Neural progenitor cell (in vitro differentiated cells): ENCODE measurements around the gene CEP295NL. TPM values are rescaled to one million over a fixed set of nuclear protein-coding genes. Genes with fewer than 3 reads are reported as not detected.
"Not testable (repeated sequence)": the region's sequence is repeated elsewhere in the genome, so short reads cannot be mapped to it uniquely, and the experiment has no call there.

ENCODE experiments used
- DNase-seq: peaks from one replicate; pipeline ENCODE4 v3.0.0-alpha.2; 2016; ENCODE audit warnings: low spot score
- H2AFZ ChIP-seq: fragments of 200-600 bp; sonication (generic); replicated peaks from 2 replicates; pipeline ENCODE4 v1.6.1; 2016; ENCODE audit warnings: antibody characterized with exemption
- H3F3A ChIP-seq: fragments of 200-600 bp; sonication (generic); 2 replicates; pipeline ENCODE4 v1.6.1; 2016; ENCODE audit warnings: antibody characterized with exemption, low read depth
- H3K27ac ChIP-seq: fragments of 200-600 bp; sonication (generic); 2 replicates; pipeline ENCODE4 v1.5.1; 2016; ENCODE audit warnings: mild to moderate bottlenecking
- H3K27me3 ChIP-seq: fragments of 200-600 bp; sonication (generic); 2 replicates; pipeline ENCODE4 v1.6.1; 2016; ENCODE audit warnings: mild to moderate bottlenecking, moderate library complexity
- H3K36me3 ChIP-seq: fragments of 200-600 bp; sonication (generic); 2 replicates; pipeline ENCODE4 v1.5.1; 2016
- H3K4me1 ChIP-seq: fragments of 200-600 bp; sonication (generic); 2 replicates; pipeline ENCODE4 v1.6.1; 2016; ENCODE audit warnings: mixed run types
- H3K4me2 ChIP-seq: fragments of 200-600 bp; sonication (generic); 2 replicates; pipeline ENCODE4 v1.6.1; 2016
- H3K4me3 ChIP-seq: fragments of 200-600 bp; sonication (generic); 2 replicates; pipeline ENCODE4 v1.5.1; 2016
- H3K79me2 ChIP-seq: fragments of 200-600 bp; sonication (generic); 2 replicates; pipeline ENCODE4 v1.6.1; 2016; ENCODE audit warnings: low read depth
- H3K9ac ChIP-seq: fragments of 200-600 bp; sonication (generic); 2 replicates; pipeline ENCODE4 v1.6.1; 2016
- H3K9me3 ChIP-seq: fragments of 200-600 bp; sonication (generic); 2 replicates; pipeline ENCODE4 v1.5.1; 2016; ENCODE audit warnings: low read depth
- H4K20me1 ChIP-seq: fragments of 200-600 bp; sonication (generic); 2 replicates; pipeline ENCODE4 v1.6.1; 2016; ENCODE audit warnings: low read depth
- H3K27ac Mint-ChIP-seq: 3 replicates; pipeline ENCODE4 v1.8.0; 2021; ENCODE audit warnings: mixed read lengths
- H3K27me3 Mint-ChIP-seq: 2 replicates; pipeline ENCODE4 v1.8.0; 2022; ENCODE audit warnings: low read depth, mild to moderate bottlenecking, inconsistent platforms, moderate library complexity, mixed read lengths; ENCODE audit not compliant: insufficient read depth
- H3K36me3 Mint-ChIP-seq: 3 replicates; pipeline ENCODE4 v1.8.0; 2021; ENCODE audit warnings: mixed read lengths
- H3K4me1 Mint-ChIP-seq: 3 replicates; pipeline ENCODE4 v1.8.0; 2021; ENCODE audit warnings: mixed read lengths
- H3K4me3 Mint-ChIP-seq: 3 replicates; pipeline ENCODE4 v1.8.0; 2021; ENCODE audit warnings: mild to moderate bottlenecking, moderate library complexity, mixed read lengths
- H3K9me3 Mint-ChIP-seq: 3 replicates; pipeline ENCODE4 v1.8.0; 2020; ENCODE audit warnings: mixed read lengths
- CTCF ChIP-seq: fragments of 200-600 bp; sonication (generic); IDR thresholded peaks from 2 replicates; pipeline ENCODE4 v1.5.1; 2017; ENCODE audit warnings: antibody characterized with exemption, mild to moderate bottlenecking
- EZH2 ChIP-seq: fragments of 200-600 bp; sonication (generic); IDR thresholded peaks from 2 replicates; pipeline ENCODE4 v1.6.1; 2017; ENCODE audit warnings: antibody characterized with exemption, mild to moderate bottlenecking, moderate library complexity
- EZH2phosphoT487 ChIP-seq: fragments of 200-600 bp; sonication (generic); IDR thresholded peaks from 2 replicates; pipeline ENCODE4 v1.6.1; 2017; ENCODE audit warnings: antibody characterized with exemption
- total RNA-seq: library from RNA; depleted of rRNA; stranded (reverse); fragments of >200 nt; gene quantifications from 2 replicates; pipeline ENCODE4 v1.2.3, GENCODE V29; 2015; ENCODE audit warnings: low replicate concordance

CEP295NL gene
- total RNA-seq, 1 donor from 2014 or later: 0.39 TPM

DNA sequence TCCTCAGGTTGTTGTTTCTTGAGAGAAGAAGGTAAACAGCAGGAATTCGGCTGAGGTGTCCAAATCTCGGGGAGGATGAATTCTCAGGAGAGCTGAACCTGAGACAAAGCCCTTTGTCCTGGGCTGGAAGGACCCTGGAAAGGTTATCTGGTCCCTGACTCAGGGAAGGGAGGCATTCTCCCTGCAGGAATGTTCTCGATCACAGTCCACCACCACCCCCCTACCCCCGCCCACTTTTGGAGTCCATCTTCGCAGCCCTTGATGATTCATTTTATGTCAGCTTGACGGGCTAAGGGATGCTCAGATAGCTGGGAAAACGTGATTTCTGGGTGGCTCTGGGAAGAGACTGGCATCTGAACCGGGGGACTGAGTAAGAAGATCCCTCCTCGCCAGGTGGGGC, 1.4 kb upstream of the CEP295NL start:
- H3K4me2 ChIP-seq: no peak overlapping the region
- H3K36me3 Mint-ChIP-seq: peaks cover 9% of the 10 kb centered on the region
- H3K4me1 ChIP-seq: peaks cover 14% of the 10 kb centered on the region
- peaks cover 47% of the 10 kb centered on the region for H3K4me1 Mint-ChIP-seq
- no peak overlapping the region for H3K4me3 Mint-ChIP-seq
- no peak overlapping the region for H2AFZ ChIP-seq
- H3F3A ChIP-seq: peaks cover 7% of the 10 kb centered on the region
- no peaks in the 10 kb centered on the region for H3K9me3 ChIP-seq
- H3K36me3 ChIP-seq: no peaks in the 10 kb centered on the region
- no peaks in the 10 kb centered on the region for H3K9me3 Mint-ChIP-seq
- H3K79me2 ChIP-seq: peaks cover 15% of the 10 kb centered on the region
- peaks cover 61% of the 10 kb centered on the region for H4K20me1 ChIP-seq
- H3K27me3 ChIP-seq: no peaks in the 10 kb centered on the region
- no peaks in the 10 kb centered on the region for H3K27me3 Mint-ChIP-seq
- no peak overlapping the region for H3K9ac ChIP-seq
- no peak overlapping the region for H3K27ac ChIP-seq
- H3K4me3 ChIP-seq: no peak overlapping the region
- TF ChIP-seq CTCF (no peak), EZH2 (no peak), EZH2phosphoT487 (no peak)
- no peak for DNase-seq
- H3K27ac Mint-ChIP-seq: no peak overlapping the region

DNA sequence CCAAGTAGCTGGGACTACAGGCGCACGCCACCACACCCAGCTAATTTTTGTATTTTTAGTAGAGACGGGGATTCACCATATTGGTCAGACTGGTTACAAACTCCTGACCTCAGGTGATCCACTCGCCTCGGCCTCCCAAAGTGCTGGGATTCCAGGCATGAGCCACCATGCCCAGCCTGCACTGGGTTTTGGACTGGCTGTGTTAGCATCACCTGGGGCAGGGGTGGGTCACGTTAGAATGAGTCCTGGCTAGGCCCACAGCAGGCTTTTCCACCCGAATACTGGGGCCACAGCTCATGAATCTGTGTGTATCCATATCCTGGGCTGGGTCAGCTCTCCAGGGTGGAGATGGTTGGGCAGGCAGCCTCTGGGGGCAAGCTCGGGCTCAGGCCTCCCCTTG, 770 bp downstream of the CEP295NL start:
- peak overlapping the region; percentile 84 for H3K27ac Mint-ChIP-seq
- peaks cover 20% of the 10 kb centered on the region for H3K79me2 ChIP-seq
- H3K27me3 ChIP-seq, H3K36me3 ChIP-seq, H3K27me3 Mint-ChIP-seq, H3K4me3 ChIP-seq, H3K27ac ChIP-seq, H3K9me3 Mint-ChIP-seq, H3F3A ChIP-seq, DNase-seq, H2AFZ ChIP-seq, H3K4me2 ChIP-seq, H3K9ac ChIP-seq, H3K36me3 Mint-ChIP-seq, H3K9me3 ChIP-seq: not testable (repeated sequence)
- peaks cover 18% of the 10 kb centered on the region for H3K4me1 ChIP-seq
- H3K4me3 Mint-ChIP-seq: peak overlapping the region; percentile 38
- peaks cover 68% of the 10 kb centered on the region for H4K20me1 ChIP-seq
- peaks cover 51% of the 10 kb centered on the region for H3K4me1 Mint-ChIP-seq

DNA sequence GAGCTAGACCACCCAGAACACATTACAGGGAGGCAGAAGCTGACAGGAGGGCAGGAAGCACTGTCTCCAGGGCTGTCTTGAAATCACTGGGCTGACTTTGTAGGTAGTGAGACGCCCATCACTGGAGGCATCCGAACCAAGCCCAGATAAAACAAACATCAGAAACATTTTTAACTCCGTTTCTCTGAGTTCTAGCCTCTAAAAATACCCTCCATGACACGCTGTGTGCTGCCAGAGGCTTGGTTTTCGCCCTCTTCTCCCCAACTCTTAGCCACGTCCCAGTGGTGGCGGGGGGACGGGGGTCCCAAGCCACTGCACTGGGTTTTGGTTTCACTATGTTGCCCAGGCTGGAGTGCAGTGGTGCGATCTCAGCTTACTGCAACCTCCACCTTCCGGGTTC, 1.2 kb downstream of the CEP295NL start:
- peaks cover 9% of the 10 kb centered on the region for H3K36me3 Mint-ChIP-seq
- Histone ChIP-seq H2AFZ (no peak overlapping the region), H3K9ac (no peak overlapping the region), H3K9me3 (no peaks in the 10 kb centered on the region), H3K27me3 (no peaks in the 10 kb centered on the region), H3K4me3 (no peak overlapping the region), H3K27ac (no peak overlapping the region), H3K36me3 (no peaks in the 10 kb centered on the region), H3F3A (peaks cover 7% of the 10 kb centered on the region), H3K79me2 (peaks cover 15% of the 10 kb centered on the region), H3K4me2 (no peak overlapping the region), H3K4me1 (peaks cover 18% of the 10 kb centered on the region), H4K20me1 (peaks cover 73% of the 10 kb centered on the region)
- H3K27me3 Mint-ChIP-seq: no peaks in the 10 kb centered on the region
- peaks cover 51% of the 10 kb centered on the region for H3K4me1 Mint-ChIP-seq
- H3K4me3 Mint-ChIP-seq: no peak overlapping the region
- no peak overlapping the region for H3K27ac Mint-ChIP-seq
- no peak for DNase-seq
- H3K9me3 Mint-ChIP-seq: no peaks in the 10 kb centered on the region
- no peak for TF ChIP-seq EZH2phosphoT487
- TF ChIP-seq CTCF: no peak
- TF ChIP-seq EZH2: no peak

GRCh38 chr17:78900816-78901215, 2.2 kb downstream of the CEP295NL start:
- Histone ChIP-seq H3F3A (peaks cover 7% of the 10 kb centered on the region), H3K79me2 (peaks cover 10% of the 10 kb centered on the region), H3K36me3 (no peaks in the 10 kb centered on the region), H3K4me3 (no peak overlapping the region), H3K9me3 (no peaks in the 10 kb centered on the region), H3K9ac (no peak overlapping the region), H3K27me3 (no peaks in the 10 kb centered on the region), H4K20me1 (peaks cover 82% of the 10 kb centered on the region), H3K27ac (no peak overlapping the region), H3K4me1 (peaks cover 18% of the 10 kb centered on the region), H3K4me2 (no peak overlapping the region), H2AFZ (no peak overlapping the region)
- H3K27ac Mint-ChIP-seq: no peak overlapping the region
- TF ChIP-seq EZH2 (no peak), CTCF (no peak), EZH2phosphoT487 (no peak)
- peaks cover 57% of the 10 kb centered on the region for H3K4me1 Mint-ChIP-seq
- no peak for DNase-seq
- H3K36me3 Mint-ChIP-seq: peaks cover 9% of the 10 kb centered on the region
- H3K4me3 Mint-ChIP-seq: no peak overlapping the region
- H3K27me3 Mint-ChIP-seq: peaks cover 2% of the 10 kb centered on the region
- no peaks in the 10 kb centered on the region for H3K9me3 Mint-ChIP-seq
